Right atrium auricular region (tissue), 2 donors: ENCODE data around the gene FBXO44. TPM values are rescaled to one million over a fixed set of nuclear protein-coding genes. Genes with fewer than 3 reads are reported as not detected.

Experiments
- DNase-seq: peaks from one replicate; pipeline ENCODE4 v3.0.0-alpha.2; 2019; ENCODE audit warnings: low spot score
- H3K27ac ChIP-seq, 2 donors: fragments of 200-600 bp; sonication (generic); 1 replicate in 1 of 2; 2 replicates in 1 of 2; pipeline ENCODE4 v1.5.1; 2016 to 2019
- H3K27me3 ChIP-seq, 2 donors: fragments of 200-600 bp; sonication (generic); one replicate each; pipeline versions ENCODE4 v1.5.1 to v1.6.0; 2017 to 2019
- H3K36me3 ChIP-seq: fragments of 200-600 bp; sonication (generic); one replicate; pipeline ENCODE4 v1.5.1; 2016
- H3K4me1 ChIP-seq, 2 donors: fragments of 200-600 bp; sonication (generic); one replicate each; pipeline versions ENCODE4 v1.5.1 to v1.6.0; 2017 to 2019
- H3K4me3 ChIP-seq, 2 donors: fragments of 200-600 bp; sonication (generic); 1 replicate in 1 of 2; 2 replicates in 1 of 2; pipeline ENCODE4 v1.5.1; 2017 to 2019; ENCODE audit warnings: mild to moderate bottlenecking in 1 of 2, moderate library complexity in 1 of 2
- H3K9me3 ChIP-seq, 2 donors: fragments of 200-600 bp; sonication (generic); one replicate each; pipeline ENCODE4 v1.5.1; 2019
- total RNA-seq, 2 donors: library from RNA; depleted of rRNA; stranded (reverse); fragments of >200 nt; gene quantifications; one replicate each; pipeline ENCODE4 v1.1.0, GENCODE V29; 2016
- TF ChIP-seq, protein P1 (sequence below), 2 donors: fragments of 200-600 bp; sonication (generic); IDR thresholded peaks; one replicate each; pipeline ENCODE4 v1.5.1; 2019; ENCODE audit warnings: antibody characterized with exemption in 2 of 2

FBXO44 gene
- total RNA-seq, 2 donors from 2014 or later: 15.5 to 20.5 TPM

DNA sequence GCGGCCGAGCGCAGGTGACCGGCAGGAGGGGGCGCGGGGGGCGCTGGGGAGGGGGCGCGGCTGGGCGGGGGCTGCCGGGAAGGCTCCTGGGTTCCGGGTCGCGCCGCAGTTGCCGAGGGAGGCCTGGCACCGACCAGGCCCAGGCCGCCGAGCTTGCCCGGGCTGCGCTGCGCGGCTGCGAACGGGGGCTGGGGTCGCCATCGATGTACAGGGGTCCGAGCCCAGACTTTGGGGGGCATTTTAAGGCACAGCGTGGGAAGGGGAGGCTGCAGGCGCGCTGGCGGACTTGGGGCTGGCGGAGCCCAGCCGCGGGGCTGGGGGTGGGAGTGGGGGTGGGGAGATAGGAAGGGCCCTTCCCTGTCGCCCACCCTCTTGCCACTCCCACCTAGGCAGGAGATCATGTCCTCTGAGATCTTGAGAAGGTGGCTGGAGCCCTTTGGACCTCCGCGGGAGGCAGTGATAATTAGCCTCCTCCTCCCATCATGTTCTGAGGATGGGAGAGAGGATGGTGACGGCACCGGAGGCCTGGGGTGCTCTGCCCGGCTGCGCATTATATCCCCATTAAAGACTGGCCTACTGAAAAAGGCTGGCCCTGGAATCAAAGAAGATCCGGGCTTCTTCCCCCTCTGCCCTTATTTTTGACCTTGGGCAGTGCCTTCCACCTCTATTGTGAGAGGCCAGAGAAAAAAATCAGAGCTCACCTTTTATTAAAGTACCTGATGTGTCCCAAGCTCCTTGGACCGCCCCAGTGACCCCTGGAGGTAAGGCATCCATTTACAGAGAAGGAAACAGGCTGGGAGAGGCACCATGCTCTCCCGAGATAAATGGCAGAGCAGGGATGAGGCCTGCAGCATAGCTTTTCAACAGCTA lies 497 bp downstream of the FBXO44 start:
- Histone ChIP-seq H3K36me3 (peaks cover 19% of the 10 kb centered on the region), H3K27me3 (no peaks in the 10 kb centered on the region), H3K4me3 (peak overlapping the region; percentile 59 to 82), H3K27ac (peak overlapping the region in 1 of 2 donors; percentile 75), H3K9me3 (no peaks in the 10 kb centered on the region), H3K4me1 (peaks cover 0 to 26% of the 10 kb centered on the region in 2 donors)
- no peak for DNase-seq
- TF ChIP-seq, protein P1, sequence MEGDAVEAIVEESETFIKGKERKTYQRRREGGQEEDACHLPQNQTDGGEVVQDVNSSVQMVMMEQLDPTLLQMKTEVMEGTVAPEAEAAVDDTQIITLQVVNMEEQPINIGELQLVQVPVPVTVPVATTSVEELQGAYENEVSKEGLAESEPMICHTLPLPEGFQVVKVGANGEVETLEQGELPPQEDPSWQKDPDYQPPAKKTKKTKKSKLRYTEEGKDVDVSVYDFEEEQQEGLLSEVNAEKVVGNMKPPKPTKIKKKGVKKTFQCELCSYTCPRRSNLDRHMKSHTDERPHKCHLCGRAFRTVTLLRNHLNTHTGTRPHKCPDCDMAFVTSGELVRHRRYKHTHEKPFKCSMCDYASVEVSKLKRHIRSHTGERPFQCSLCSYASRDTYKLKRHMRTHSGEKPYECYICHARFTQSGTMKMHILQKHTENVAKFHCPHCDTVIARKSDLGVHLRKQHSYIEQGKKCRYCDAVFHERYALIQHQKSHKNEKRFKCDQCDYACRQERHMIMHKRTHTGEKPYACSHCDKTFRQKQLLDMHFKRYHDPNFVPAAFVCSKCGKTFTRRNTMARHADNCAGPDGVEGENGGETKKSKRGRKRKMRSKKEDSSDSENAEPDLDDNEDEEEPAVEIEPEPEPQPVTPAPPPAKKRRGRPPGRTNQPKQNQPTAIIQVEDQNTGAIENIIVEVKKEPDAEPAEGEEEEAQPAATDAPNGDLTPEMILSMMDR (IDR thresholded peaks at IDR 0.05): no peak

DNA sequence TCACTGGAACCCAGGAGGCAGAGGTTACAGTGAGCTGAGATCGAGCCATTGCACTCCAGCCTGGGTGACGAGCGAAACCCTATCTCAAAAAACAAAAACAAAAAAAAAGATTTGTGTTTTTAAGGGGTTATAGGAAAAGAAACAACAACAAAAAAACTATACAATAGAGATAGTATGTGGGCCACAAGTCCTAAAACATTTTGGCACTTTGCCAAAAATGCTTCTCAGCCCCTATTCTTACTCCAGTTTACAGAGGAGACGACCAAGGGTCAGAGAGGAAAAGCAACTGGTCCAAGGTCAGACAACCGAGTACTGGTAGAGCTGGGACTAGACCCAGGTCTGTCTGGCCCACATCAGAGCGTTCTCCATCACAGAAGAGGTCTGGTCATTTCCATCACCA lies 3.0 kb downstream of the FBXO44 start:
- TF ChIP-seq, protein P1 (IDR thresholded peaks at IDR 0.05): no peak

DNA sequence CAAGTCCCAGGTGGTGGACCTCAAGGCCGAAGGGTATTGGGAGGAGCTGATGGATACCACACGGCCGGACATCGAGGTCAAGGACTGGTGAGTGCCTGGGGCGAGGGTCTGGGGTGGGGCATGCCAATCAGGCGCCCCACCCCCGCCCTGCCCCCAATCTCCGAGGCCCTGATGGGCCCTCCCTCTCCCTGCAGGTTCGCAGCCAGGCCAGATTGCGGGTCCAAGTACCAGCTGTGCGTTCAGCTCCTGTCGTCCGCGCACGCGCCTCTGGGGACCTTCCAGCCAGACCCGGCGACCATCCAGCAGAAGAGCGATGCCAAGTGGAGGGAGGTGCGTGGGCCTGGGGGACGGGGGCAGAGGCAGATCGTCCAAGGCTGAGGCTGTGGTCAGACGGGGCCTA lies 3.9 kb downstream of the FBXO44 start:
- H3K27ac ChIP-seq: no peak overlapping the region
- no peak overlapping the region for H3K4me3 ChIP-seq
- DNase-seq: no peak

More for the DNA sequence above, 3.0 kb downstream of the FBXO44 start:
- H3K4me3 ChIP-seq: no peak overlapping the region
- H3K36me3 ChIP-seq: peaks cover 30% of the 10 kb centered on the region
- peaks cover 0 to 20% of the 10 kb centered on the region in 2 donors for H3K4me1 ChIP-seq
- no peak overlapping the region for H3K27ac ChIP-seq
- H3K9me3 ChIP-seq: no peaks in the 10 kb centered on the region
- no peak for DNase-seq
- H3K27me3 ChIP-seq: no peaks in the 10 kb centered on the region

DNA sequence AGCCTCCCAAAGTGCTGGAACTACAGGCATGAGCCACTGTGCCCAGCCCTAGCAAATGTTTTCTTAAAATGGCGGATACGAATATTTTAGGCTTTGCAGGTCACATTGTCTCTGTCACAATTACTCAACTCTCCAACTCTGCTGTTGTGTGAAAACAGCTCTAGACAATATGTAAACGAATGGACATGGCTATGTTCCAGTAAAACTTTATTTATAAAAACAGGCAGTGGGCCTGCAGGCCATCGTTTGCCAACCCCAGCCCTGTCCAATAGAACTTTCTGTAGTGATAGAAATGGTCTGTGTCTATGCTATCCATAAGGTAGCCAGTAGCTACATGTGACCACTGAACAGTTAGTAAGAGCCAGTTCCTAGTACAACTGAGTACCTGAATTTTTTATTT lies 5.1 kb downstream of the FBXO44 start:
- Histone ChIP-seq H3K9me3 (no peaks in the 10 kb centered on the region), H3K4me1 (peaks cover 0 to 17% of the 10 kb centered on the region in 2 donors), H3K27ac (no peak overlapping the region), H3K27me3 (no peaks in the 10 kb centered on the region), H3K4me3 (no peak overlapping the region), H3K36me3 (peaks cover 30% of the 10 kb centered on the region)
- DNase-seq: no peak
- TF ChIP-seq, protein P1 (IDR thresholded peaks at IDR 0.05): no peak

More for the DNA sequence above, 3.9 kb downstream of the FBXO44 start:
- H3K9me3 ChIP-seq: no peaks in the 10 kb centered on the region
- TF ChIP-seq, protein P1 (IDR thresholded peaks at IDR 0.05): no peak
- H3K36me3 ChIP-seq: peaks cover 30% of the 10 kb centered on the region
- H3K4me1 ChIP-seq: peaks cover 0 to 20% of the 10 kb centered on the region in 2 donors
- H3K27me3 ChIP-seq: no peaks in the 10 kb centered on the region

DNA sequence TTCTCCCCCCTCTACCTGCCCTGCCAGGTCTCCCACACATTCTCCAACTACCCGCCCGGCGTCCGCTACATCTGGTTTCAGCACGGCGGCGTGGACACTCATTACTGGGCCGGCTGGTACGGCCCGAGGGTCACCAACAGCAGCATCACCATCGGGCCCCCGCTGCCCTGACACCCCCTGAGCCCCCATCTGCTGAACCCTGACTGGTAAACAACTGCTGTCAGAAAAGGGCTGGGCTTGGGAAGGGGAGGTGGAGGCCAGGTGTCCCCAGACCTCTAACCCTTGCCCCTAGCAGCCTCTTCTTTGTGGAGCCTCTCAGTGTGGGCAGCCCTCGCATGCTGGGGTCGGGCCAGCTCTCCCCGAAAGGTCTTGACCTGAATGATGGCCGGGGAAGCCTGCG lies 6.4 kb downstream of the FBXO44 start:
- Histone ChIP-seq H3K27me3 (no peaks in the 10 kb centered on the region), H3K4me1 (peaks cover 0 to 5% of the 10 kb centered on the region in 2 donors), H3K27ac (no peak overlapping the region), H3K36me3 (peaks cover 30% of the 10 kb centered on the region), H3K4me3 (no peak overlapping the region), H3K9me3 (no peaks in the 10 kb centered on the region)
- no peak for DNase-seq
- TF ChIP-seq, protein P1 (IDR thresholded peaks at IDR 0.05): no peak
